HG03025 (cell line): ENCODE data around the gene SULT1B1.

Source experiments
- ATAC-seq: cut with Tn5 transposase; IDR thresholded peaks from one replicate; pipeline ENCODE4 v1.9.1; 2021; ENCODE audit warnings: mild to moderate bottlenecking, moderate library complexity; ENCODE audit not compliant: unreplicated experiment, low FRiP score

Gene SULT1B1

DNA sequence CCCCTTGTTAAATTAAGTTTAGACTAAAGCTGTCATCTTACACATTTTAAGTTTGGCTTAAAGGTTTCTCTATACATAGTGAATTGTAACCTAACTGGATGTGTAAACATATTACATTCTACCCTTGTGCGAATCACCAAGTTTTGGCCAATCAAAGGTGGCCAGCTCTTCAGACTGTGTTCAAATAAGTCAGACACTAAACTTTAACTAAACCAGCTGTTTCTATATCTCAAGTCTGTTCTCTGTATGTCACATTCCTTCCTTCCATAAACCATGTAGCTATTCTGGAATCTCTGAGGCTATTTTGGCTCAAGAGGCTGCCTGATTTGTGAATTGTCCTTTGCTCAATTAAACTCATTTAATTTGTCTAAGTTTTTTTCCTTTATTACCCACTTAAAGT, 6.7 kb downstream of the SULT1B1 start:
- ATAC-seq, result no peak

GRCh38 chr4:69750346-69750745, 10.1 kb downstream of the SULT1B1 start:
- ATAC-seq, result no peak

DNA sequence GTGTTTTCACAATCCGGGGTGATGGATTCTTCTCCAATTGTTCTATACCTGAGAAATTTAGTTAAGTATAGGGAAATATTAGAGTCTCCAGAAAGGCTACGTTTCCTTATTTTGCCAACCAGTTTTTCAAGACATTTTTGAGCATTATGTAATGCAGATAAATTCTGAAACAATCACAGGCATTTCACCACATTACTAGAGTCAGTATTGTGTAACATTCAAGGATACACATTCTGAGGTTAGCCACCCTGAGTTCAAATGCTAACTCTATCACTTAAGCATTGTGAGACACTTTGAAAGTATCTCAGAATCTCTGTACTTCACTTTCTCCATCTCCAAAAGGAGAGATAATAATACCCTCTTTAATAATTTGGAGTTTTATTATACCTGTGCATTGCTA, 10.6 kb downstream of the SULT1B1 start:
- ATAC-seq, result no peak

GRCh38 chr4:69748173-69748572, 12.2 kb downstream of the SULT1B1 start:
- no peak for ATAC-seq

GRCh38 chr4:69744157-69744478, 16.3 kb downstream of the SULT1B1 start:
- ATAC-seq, result no peak

GRCh38 chr4:69743476-69744156, 16.8 kb downstream of the SULT1B1 start:
- ATAC-seq, result no peak

DNA sequence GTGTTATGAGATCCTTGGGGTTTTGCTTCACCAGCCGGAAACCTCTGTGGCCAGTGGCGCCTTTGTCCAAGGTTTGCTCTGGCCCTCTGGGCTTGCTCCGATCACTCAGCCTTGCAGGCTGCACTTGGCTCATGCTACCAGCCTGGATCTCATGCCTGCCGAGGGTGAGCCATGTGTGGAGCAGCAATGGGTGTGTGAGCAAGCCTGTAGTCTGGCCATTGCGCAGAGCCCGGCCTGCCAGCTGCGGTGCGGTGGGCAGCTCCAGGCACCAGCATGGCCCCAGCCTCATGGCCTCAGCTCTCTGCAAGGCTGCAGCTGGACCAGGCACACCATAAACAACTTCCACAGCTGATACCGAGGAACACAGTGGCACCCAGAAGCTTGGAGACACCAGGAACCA, 17.8 kb downstream of the SULT1B1 start:
- ATAC-seq, result no peak

DNA sequence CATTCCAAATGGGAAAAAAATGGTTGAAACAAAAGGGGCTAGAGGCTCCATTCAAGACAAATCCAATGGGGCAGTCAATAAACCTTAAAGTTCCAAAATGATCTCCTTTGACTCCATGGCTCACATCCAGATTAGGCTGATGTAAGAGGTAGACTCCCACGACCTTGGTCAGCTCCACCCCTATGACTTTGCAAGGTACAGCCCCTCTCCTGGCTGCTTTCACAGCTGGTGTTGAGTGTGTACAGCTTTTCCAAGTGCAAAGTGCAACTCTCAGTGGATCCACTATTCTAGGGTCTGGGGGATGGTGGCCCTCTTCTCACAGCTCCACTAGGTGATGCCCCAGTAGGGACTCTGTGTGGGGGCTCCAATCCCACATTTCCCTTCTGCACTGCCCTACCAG, 21.5 kb downstream of the SULT1B1 start:
- ATAC-seq, result no peak

DNA sequence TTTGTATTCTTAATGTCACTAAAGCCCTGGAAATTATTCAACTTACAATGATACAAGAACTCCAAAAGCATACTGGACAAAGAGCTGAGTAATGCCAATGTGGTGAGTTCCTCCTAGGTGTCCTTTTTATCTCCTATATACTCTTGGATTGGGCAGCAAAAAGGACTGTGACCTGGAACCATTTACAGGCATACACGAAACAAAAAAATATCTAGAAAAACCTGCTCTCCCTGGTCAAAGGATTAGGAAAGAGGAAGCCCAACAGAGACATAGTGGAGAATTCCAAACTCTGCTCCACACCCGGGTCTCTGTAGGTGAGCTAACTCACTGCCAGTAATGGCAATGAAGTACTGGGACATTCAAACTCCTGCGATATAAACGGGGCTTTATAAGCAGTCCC, 25.3 kb downstream of the SULT1B1 start:
- ATAC-seq, result no peak

GRCh38 chr4:69731847-69732246, 28.6 kb downstream of the SULT1B1 start:
- no peak for ATAC-seq

- ATAC-seq, result no peak
Observed at GRCh38 chr4:69731241-69731640, 29.2 kb downstream of the SULT1B1 start.

DNA sequence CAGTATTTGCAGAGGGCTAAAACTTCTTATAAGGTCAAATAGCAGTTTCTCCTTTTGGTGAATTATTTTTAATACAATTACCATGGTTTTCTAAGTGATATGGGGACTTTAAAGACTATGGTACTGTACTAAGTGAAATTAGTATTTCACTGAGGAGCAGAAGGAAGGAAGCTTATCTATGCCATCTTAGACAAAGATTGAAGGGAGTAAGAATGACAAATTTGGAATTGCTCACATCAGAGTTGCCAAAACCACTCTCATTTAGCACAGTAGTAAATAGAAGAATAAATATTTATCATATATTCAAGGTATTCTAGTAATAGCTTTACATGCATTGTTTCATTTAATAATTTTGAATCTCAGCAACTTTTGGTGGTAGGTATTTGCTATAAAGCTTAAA, 30.4 kb downstream of the SULT1B1 start:
- no peak for ATAC-seq

- ATAC-seq, result no peak
Observed at GRCh38 chr4:69727926-69728325, 32.5 kb downstream of the SULT1B1 start.

- no peak for ATAC-seq
Observed at GRCh38 chr4:69727426-69727825, 33.0 kb downstream of the SULT1B1 start.

DNA sequence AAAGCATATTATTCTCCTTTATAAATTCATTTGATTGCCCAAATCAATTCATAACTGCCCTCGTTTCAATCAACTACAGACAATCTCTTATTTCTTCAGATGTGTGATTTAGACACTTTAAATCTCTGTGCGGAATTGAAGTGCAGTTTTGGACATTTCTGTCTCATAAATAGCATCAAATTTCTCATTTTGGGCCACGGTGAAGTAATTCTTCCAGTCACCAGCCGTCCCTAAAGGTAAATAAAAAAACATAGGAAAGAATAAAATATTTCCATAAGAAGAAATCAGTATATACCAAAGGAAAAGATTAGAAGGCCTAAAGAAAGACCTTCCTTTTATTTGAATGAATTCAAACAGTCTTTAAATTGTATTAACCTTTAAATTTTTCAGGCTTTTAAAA, 33.4 kb downstream of the SULT1B1 start:
- no peak for ATAC-seq

DNA sequence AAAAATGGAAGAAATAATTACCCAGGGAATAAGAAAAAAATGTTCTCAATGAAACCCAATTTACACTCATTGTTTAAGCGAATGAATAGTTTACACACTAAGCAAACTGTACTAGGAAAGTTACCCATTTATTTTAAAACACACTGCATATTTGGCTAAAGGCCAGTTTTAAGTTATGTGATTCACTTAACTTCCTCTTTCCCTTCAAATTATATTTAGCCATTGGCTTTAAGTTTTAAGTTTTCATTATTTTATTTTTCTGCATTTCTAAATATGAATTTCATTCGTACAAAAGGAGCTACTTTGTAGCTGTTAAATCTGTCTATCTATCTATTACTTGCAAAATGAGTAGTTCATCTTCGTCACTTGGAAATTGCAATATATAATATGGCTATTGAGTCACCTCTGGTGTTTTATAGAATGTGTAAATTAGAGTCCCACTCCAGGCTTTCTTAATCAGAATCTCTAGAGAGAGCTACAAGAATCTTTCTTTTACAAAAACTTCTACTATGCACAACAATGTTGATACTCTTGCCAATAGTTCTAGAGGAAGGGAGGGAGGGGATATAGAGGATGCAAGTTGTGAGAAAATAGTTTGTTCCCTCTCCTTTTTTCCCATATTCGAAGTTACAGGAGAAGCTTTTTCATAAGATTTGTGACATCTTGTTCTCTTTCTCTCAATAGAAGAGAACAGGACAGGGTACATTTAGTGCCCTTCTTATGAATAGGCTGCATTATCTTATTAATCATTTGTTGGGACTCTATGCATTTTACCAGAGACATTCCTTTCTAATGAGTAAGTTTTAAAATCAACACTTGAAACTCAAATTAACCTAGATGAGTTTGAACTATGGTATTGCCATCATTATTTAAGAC, 41.8 kb downstream of the SULT1B1 start:
- ATAC-seq, result no peak

- no peak for ATAC-seq
Observed at GRCh38 chr4:69717778-69718177, 42.6 kb downstream of the SULT1B1 start.

DNA sequence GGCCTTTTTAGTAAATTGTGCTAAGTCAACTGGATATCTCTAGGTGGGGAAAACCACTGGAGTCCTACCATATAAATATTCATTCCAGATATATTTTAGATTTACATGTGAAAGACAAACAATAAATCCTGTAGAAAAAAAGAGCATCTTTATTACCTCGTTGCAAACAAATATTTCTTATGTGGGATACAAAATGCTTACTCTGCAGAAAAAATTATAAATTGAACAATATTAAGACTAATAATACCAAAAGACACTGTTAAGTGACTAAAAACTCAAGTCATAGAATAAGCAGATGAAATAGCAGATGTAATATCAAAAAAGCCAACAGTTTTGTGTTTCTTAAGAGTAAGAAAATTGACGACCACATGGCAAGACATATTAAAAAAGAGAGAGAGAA, 43.8 kb downstream of the SULT1B1 start:
- ATAC-seq, result no peak

DNA sequence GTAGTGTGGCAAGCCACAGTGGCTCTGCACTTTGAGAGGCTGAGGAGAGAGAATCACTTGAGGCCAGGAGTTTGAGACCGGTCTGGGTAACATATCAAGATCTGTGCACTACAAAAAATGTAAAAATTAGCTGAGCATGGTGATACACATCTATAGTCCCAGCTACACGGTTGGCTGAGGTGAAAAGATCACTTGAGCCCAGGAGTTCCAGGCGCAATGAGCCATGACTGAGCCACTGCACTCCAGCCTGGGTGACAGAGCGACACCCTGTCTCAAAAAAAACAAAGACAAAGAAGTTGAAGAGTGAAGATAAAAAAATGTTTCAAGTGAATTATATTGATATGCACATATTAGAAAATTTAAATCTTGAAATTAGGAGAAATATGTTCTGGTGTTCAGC, 46.3 kb downstream of the SULT1B1 start:
- no peak for ATAC-seq

DNA sequence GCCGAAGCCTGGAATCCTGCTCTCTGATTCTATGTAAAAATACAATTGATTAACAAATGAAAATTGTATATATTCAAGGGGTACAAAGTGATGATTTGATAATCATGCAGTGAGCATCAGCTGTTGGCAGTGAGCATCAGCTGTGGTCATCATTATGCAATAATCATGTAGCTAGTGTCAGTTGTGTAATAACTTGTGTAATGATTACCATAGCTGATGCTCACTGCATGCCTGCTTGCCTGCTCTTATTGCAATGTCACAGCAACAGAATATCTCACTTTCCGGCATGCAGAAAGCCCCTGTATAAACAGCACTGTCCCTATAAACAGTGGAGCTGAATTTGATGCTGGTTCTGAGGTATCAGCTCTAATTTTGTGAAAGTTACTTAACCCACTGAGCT, 46.8 kb downstream of the SULT1B1 start:
- ATAC-seq, result no peak

DNA sequence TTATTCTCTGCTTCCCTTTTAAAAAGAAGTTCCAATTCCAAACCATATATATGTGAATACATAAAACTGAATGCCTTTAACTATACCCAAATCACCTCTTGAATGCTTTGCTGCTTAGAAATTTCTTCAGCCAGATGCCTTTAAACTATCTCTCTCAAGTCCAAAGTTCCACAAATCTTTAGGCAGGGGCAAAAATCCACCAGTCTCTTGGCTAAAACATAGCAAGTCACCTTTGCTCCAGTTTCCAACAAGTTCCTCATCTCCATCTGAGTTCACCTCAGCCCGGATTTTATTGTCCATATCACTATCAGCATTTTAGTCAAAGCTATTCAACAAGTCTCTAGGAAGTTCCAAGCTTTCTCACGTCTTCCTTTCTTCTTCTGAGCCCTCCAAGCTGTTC, 49.8 kb downstream of the SULT1B1 start:
- ATAC-seq, result no peak

- ATAC-seq, result no peak
Observed at GRCh38 chr4:69708211-69708610, 52.2 kb downstream of the SULT1B1 start.
